Hepatocyte (in vitro differentiated cells): Measurements from ENCODE around the gene KRTAP22-1. TPM values are rescaled to one million over a fixed set of nuclear protein-coding genes. Genes with fewer than 3 reads are reported as not detected.

ENCODE experiments used
- DNase-seq: peaks from one replicate; pipeline ENCODE4 v3.0.0-alpha.2; 2016; ENCODE audit warnings: low spot score
- H2AFZ ChIP-seq: fragments of 200-600 bp; sonication (generic); 2 replicates; pipeline ENCODE4 v1.6.0; 2016; ENCODE audit warnings: antibody characterized with exemption, mild to moderate bottlenecking
- H3K27ac ChIP-seq: fragments of 200-600 bp; sonication (generic); 2 replicates; pipeline ENCODE4 v1.5.1; 2016; ENCODE audit warnings: mild to moderate bottlenecking
- H3K27me3 ChIP-seq: fragments of 200-600 bp; sonication (generic); 2 replicates; pipeline ENCODE4 v1.6.1; 2016
- H3K36me3 ChIP-seq: fragments of 200-600 bp; sonication (generic); replicated peaks from 2 replicates; pipeline ENCODE4 v1.5.1; 2016; ENCODE audit warnings: low read depth; ENCODE audit not compliant: insufficient read depth
- H3K4me1 ChIP-seq: fragments of 200-600 bp; sonication (generic); 2 replicates; pipeline ENCODE4 v1.5.1; 2016; ENCODE audit warnings: mild to moderate bottlenecking, moderate library complexity; ENCODE audit not compliant: insufficient read depth
- H3K4me2 ChIP-seq: fragments of 200-600 bp; sonication (generic); 2 replicates; pipeline ENCODE4 v1.6.0; 2016
- H3K4me3 ChIP-seq: fragments of 200-600 bp; sonication (generic); 2 replicates; pipeline ENCODE4 v1.5.1; 2016; ENCODE audit warnings: mild to moderate bottlenecking
- H3K79me2 ChIP-seq: fragments of 200-600 bp; sonication (generic); 2 replicates; pipeline ENCODE4 v1.6.0; 2017; ENCODE audit warnings: mild to moderate bottlenecking
- H3K9me2 ChIP-seq: fragments of 200-600 bp; sonication (generic); replicated peaks from 2 replicates; pipeline ENCODE4 v1.6.0; 2017; ENCODE audit warnings: mild to moderate bottlenecking; ENCODE audit not compliant: insufficient read depth
- H3K9me3 ChIP-seq: fragments of 200-600 bp; sonication (generic); 2 replicates; pipeline ENCODE4 v1.5.1; 2016; ENCODE audit warnings: low read depth, mild to moderate bottlenecking
- H4K20me1 ChIP-seq: fragments of 200-600 bp; sonication (generic); 2 replicates; pipeline ENCODE4 v1.6.0; 2016; ENCODE audit warnings: mild to moderate bottlenecking; ENCODE audit not compliant: insufficient read depth, poor library complexity, severe bottlenecking
- EZH2 ChIP-seq: fragments of 200-600 bp; sonication (generic); IDR thresholded peaks from 2 replicates; pipeline ENCODE4 v1.6.1; 2016; ENCODE audit warnings: antibody characterized with exemption, mild to moderate bottlenecking, borderline replicate concordance
- EZH2phosphoT487 ChIP-seq: fragments of 200-600 bp; sonication (generic); IDR thresholded peaks from one replicate; pipeline ENCODE4 v1.6.1; 2018; ENCODE audit warnings: antibody characterized with exemption, mild to moderate bottlenecking, low read depth, moderate library complexity; ENCODE audit not compliant: unreplicated experiment, severe bottlenecking
- WGBS: methylation state at CpG from one replicate; pipeline ENCODE4 v1.1.6; 2016; ENCODE audit warnings: low lambda C conversion rate; ENCODE audit errors: missing lambda C conversion rate; 5-methylcytosine and 5-hydroxymethylcytosine counted together
- polyA plus RNA-seq: library from polyadenylated mRNA; unstranded; fragments of >200 nt; fragmentation: Nextera tagmentation; extraction: Ambion mirVana; gene quantifications from 2 replicates; pipeline ENCODE4 v1.2.1, GENCODE V29; 2016
- total RNA-seq: library from RNA; depleted of rRNA; stranded (reverse); fragments of >200 nt; gene quantifications from 2 replicates; pipeline ENCODE4 v1.2.3, GENCODE V29; 2014
- TF ChIP-seq, protein P1 (sequence below): fragments of 200-600 bp; sonication (generic); IDR thresholded peaks from 2 replicates; pipeline ENCODE4 v1.5.1; 2016; ENCODE audit warnings: antibody characterized with exemption, mild to moderate bottlenecking; ENCODE audit not compliant: poor library complexity

Gene KRTAP22-1
- total and polyA plus RNA-seq, 2 experiments from 2014 or later: not detected

- TF ChIP-seq EZH2 (no peak), EZH2phosphoT487 (no peak)
- TF ChIP-seq, protein P1, sequence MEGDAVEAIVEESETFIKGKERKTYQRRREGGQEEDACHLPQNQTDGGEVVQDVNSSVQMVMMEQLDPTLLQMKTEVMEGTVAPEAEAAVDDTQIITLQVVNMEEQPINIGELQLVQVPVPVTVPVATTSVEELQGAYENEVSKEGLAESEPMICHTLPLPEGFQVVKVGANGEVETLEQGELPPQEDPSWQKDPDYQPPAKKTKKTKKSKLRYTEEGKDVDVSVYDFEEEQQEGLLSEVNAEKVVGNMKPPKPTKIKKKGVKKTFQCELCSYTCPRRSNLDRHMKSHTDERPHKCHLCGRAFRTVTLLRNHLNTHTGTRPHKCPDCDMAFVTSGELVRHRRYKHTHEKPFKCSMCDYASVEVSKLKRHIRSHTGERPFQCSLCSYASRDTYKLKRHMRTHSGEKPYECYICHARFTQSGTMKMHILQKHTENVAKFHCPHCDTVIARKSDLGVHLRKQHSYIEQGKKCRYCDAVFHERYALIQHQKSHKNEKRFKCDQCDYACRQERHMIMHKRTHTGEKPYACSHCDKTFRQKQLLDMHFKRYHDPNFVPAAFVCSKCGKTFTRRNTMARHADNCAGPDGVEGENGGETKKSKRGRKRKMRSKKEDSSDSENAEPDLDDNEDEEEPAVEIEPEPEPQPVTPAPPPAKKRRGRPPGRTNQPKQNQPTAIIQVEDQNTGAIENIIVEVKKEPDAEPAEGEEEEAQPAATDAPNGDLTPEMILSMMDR: no peak
- 82% methylated on average over 4 of the region's 4 CpGs for WGBS
Measured at GRCh38 chr21:30628109-30628508, 27.2 kb downstream of the KRTAP22-1 start.

GRCh38 chr21:30629200-30629599 is 28.3 kb downstream of the KRTAP22-1 start:
- H4K20me1 ChIP-seq: no peaks in the 10 kb centered on the region
- no peaks in the 10 kb centered on the region for H3K79me2 ChIP-seq
- DNase-seq: no peak
- H3K27ac ChIP-seq: no peak overlapping the region
- no peak overlapping the region for H2AFZ ChIP-seq
- no peak overlapping the region for H3K4me3 ChIP-seq
- TF ChIP-seq EZH2phosphoT487 (no peak), EZH2 (no peak)
- TF ChIP-seq, protein P1: no peak
- no peaks in the 10 kb centered on the region for H3K4me1 ChIP-seq
- H3K9me3 ChIP-seq: no peaks in the 10 kb centered on the region
- no peak overlapping the region for H3K4me2 ChIP-seq
- 61% methylated on average over 1 of the region's 1 CpG for WGBS
- no peaks in the 10 kb centered on the region for H3K9me2 ChIP-seq
- H3K27me3 ChIP-seq: no peaks in the 10 kb centered on the region
- no peaks in the 10 kb centered on the region for H3K36me3 ChIP-seq

More at GRCh38 chr21:30628109-30628508, 27.2 kb downstream of the KRTAP22-1 start:
- no peaks in the 10 kb centered on the region for H3K9me2 ChIP-seq
- H3K27me3 ChIP-seq: no peaks in the 10 kb centered on the region
- no peaks in the 10 kb centered on the region for H3K4me1 ChIP-seq
- H3K4me2 ChIP-seq: no peak overlapping the region
- H3K4me3 ChIP-seq: no peak overlapping the region
- no peaks in the 10 kb centered on the region for H4K20me1 ChIP-seq
- no peak overlapping the region for H2AFZ ChIP-seq
- H3K27ac ChIP-seq: no peak overlapping the region
- no peaks in the 10 kb centered on the region for H3K79me2 ChIP-seq
- H3K9me3 ChIP-seq: no peaks in the 10 kb centered on the region
- H3K36me3 ChIP-seq: no peaks in the 10 kb centered on the region
- DNase-seq: no peak

- Histone ChIP-seq H3K4me2 (no peak within 1 kb of the TSS), H3K4me1 (no peaks in the 10 kb centered on the region), H4K20me1 (no peaks in the 10 kb centered on the region), H3K79me2 (no peaks in the 10 kb centered on the region), H2AFZ (no peak within 1 kb of the TSS), H3K27me3 (no peaks in the 10 kb centered on the region), H3K9me2 (no peaks in the 10 kb centered on the region), H3K4me3 (no peak within 1 kb of the TSS), H3K36me3 (no peaks in the 10 kb centered on the region), H3K27ac (no peak within 1 kb of the TSS), H3K9me3 (no peaks in the 10 kb centered on the region)
- no peak for DNase-seq
- no peak for TF ChIP-seq EZH2
- TF ChIP-seq, protein P1: no peak
- 74% methylated on average over 1 of the region's 1 CpG for WGBS
Measured at GRCh38 chr21:30634906-30635305, 34.0 kb downstream of the KRTAP22-1 start, which contains the start of gene KRTAP20-2. Gene KRTAP20-2 (plus strand): TSS chr21:30635206. CDS start chr21:30635264, 58 bp downstream.

GRCh38 chr21:30638686-30639085 is 37.8 kb downstream of the KRTAP22-1 start:
- Histone ChIP-seq H3K79me2 (no peaks in the 10 kb centered on the region), H4K20me1 (no peaks in the 10 kb centered on the region), H3K36me3 (no peaks in the 10 kb centered on the region), H3K4me1 (no peaks in the 10 kb centered on the region), H3K4me3 (no peak overlapping the region), H3K27me3 (no peaks in the 10 kb centered on the region), H3K27ac (no peak overlapping the region), H3K4me2 (no peak overlapping the region), H2AFZ (no peak overlapping the region), H3K9me2 (no peaks in the 10 kb centered on the region), H3K9me3 (no peaks in the 10 kb centered on the region)
- WGBS: 91% methylated on average over 3 of the region's 3 CpGs
- DNase-seq: no peak
- TF ChIP-seq EZH2phosphoT487: no peak
- TF ChIP-seq, protein P1: no peak
- TF ChIP-seq EZH2: no peak
